HG02763 (cell line): ENCODE results near the gene CGB5.
"Not testable (repeated sequence)": the region's sequence is repeated elsewhere in the genome, so short reads cannot be mapped to it uniquely, and the experiment has no call there.

Experiments
- ATAC-seq: cut with Tn5 transposase; IDR thresholded peaks from one replicate; pipeline ENCODE4 v1.9.1; 2021; ENCODE audit warnings: mild to moderate bottlenecking, moderate library complexity; ENCODE audit not compliant: unreplicated experiment

The CGB5 gene

DNA sequence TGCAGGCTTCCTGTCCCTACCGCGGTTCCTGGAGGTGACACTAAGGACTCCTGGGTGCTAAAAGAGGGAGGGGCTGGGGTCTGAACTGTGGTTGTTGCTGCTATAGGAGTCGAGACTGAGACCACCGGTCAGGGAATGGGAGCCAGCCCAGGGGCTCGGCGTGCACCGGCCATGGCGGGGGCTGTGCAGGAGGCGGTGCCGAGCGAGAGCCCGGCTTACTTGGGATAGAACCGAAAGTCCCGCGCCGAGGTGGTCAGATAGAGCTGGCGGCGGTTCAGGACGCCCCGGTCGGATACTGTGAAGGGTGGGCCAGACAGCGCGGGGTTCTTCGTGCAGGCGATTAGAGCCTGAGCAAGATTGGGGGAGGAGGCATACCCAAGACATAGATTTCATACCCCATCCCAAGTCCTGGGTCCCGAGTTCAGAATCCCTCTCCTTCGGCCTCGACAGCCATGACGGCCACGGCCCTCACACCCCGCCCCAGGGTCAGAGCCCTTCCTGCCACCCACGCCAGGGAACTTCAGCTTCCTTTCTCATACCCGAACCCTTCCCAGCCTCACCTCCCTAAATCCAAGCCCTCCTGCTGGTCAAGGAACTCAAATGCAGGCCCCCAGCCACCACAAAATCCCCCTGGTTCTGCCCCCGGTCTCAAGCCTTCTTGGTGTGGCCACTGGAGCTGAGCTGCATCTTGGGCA lies 13.4 kb downstream of the CGB5 start:
- not testable (repeated sequence) for ATAC-seq

DNA sequence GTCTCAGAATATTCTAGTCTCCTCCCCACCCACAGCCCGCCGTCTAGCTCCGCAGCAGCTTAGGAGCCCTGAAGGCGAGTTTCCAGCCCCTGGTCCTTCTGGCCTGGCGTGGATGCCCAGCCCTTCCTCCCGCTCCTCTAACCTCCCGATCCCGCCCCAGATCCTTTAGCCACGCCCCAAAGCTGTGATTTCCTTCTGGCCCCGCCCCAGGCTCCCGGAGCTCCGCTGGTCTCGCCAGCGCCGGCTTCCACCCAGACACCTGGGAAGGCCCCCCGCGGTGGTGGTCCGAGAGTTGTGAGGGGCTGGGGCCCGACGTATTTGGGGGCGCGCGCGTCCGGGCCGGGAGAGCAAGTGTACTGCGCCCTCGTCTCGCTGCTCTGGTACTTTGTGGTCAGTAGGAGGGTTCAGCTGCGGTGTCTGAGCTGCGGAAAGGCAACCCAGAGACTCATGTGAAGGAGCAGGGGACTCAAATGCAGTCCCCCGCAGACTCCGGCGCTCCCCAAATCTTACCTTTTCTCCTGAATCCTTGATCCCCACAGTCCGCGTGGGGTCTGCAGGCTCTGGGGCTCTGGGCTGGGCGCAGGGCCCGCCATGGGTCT lies 14.1 kb downstream of the CGB5 start, which contains the start of gene CGB7:
Gene CGB7, minus strand, starts transcription at position 114 of the 599 bp plus-strand sequence. CDS start 2,374 bp downstream, outside the sequence.
- no peak for ATAC-seq

DNA sequence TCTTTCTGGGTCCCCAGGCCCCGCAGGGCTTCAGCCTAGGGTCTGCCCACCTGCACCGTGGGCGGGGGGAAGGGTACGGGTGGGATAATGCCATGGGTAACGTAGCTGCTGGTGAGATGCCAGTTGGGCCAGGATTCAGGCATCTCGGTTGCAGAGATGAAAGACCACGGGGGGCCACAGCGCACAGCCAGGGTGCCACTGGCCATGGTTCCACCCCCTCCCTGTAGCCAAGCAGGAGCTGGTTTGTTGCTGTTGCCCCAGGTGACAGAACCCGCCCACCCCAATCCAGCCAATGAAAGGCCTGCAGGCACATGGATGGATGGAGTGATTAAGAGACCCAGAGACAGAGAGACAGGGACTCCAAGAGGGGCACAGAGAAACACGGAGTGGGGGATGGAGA lies 14.9 kb downstream of the CGB5 start:
- ATAC-seq = no peak

DNA sequence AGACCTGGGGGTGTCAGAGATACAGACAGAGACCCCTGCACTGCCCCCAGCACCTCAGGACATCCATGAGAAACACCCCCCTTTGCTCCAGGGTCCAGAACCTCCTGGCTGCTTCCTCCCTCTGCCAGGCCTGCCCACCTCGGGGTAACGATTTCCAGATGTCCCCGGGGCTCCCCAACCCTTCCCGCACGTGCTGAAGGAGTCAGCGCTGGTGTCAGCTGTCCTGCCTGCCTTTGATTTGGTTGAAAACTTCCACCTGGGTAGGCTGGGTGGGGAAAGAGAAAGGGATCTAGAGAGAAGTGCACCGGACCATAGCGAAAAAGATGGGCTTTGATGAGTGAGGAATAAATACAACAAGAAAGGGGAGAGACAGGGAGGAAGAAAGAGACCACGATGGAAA lies 15.4 kb downstream of the CGB5 start:
- no peak for ATAC-seq

DNA sequence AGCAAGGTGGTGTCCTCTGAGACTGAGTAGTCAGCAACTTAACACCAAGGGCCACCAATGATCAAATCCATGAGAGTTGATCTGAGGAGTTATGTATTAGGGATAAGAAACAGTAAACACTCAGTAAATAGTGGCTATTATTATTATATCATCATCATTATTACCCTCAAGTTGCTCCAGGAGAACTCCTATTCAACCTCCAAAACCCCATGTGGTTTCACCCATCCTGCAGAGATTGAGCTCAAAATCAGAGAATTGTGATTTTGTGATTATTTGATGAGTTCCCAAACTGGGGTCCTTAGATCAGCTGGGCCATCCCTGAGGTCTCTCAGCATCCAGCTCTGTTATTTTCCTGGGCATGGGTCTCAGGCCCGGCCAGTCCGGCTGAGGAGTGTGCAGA lies 17.4 kb downstream of the CGB5 start:
- no peak for ATAC-seq

DNA sequence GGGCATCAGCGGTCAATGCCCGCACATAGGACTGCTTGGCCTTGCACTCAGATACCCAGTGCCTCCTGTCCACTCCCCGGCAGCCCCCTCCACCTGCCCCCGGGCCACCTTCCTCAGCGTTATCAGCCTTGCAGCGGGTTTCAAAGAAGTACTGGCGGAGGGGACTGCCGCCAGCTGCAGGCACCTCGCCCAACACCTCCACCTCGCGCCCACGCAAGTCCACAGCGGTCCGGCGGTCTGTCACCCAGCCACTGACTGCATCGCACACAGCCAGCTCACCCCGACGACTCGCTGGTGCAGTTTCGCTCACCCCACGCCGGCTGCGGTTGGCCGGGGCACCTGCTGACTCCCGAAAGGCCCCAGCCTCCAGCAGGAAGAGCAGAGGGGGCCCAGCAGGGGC lies 17.8 kb downstream of the CGB5 start:
- ATAC-seq = no peak

DNA sequence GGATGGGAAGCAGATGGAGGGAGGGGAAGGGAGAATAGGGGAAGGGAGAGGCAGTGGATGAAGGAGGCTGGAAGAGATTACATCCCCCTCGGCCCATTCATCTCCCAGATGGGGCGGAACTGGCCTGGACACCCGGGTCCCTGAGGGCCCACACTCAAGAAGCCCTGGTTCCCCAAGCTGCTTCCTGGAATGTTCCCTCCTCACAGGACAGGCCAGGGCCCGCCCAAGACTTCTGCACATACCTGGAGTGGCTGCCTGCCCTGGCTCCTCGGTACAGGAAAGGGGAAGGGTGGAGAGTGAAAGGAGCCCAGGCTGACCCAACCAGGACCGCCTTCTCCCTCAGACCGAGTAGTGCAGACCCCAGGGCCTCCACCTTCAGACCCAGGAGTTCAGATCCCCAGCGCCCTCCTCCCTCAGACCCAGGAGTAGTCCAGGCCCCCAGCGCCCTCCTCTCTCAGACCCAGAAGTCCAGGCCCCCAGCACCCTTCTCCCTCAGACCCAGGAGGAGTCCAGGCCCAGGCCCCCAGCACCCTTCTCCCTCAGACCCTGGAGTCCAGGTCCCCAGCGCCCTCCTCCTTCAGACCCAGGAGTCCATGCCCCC lies 20.5 kb downstream of the CGB5 start:
- ATAC-seq = no peak

DNA sequence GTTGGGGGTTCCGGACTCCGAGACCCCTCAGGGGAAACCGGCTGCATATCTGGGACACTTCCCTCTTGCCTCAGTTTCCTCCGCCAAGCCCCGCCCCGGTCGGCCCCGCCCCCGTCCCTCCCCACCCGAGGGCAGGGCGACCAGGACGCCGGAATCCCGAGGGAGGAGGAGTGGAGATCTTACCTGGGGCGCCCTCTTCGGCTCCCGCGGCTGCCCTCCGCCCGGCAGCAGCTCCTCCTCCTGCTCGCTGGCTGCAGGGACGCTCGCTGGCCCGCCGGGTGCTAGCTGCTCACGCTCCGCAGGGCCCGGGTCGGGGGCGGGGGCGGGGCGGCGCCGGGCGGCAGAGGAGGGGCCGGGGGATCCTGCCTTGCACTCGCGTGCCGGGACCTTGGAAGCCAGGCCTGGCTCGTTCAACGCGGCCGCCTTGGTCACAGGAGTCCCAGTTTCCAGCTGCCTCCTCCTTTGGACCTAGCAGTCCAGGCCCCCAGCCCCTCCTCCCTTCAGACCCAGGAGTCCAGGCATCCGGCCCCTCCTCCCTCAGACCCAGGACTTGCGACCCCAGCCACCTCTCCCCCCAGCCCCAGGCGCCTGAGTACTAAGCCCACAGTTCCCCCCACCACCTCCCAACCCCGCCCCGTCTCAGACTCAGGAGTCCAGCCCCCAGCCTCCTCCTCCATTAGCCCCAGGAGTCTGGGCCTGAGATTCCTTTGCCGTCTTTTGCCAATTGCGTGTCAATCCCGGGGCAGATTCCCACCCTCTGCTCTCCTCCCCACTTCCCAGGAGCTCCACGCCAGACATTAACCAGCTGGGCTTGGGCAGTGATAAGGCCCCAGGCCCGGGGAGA lies 21.3 kb downstream of the CGB5 start, which contains the start of gene NTF4:
Gene NTF4, minus strand, starts transcription at position 51 of the 844 bp plus-strand sequence. CDS start 2,821 bp downstream, outside the sequence.
- no peak for ATAC-seq

DNA sequence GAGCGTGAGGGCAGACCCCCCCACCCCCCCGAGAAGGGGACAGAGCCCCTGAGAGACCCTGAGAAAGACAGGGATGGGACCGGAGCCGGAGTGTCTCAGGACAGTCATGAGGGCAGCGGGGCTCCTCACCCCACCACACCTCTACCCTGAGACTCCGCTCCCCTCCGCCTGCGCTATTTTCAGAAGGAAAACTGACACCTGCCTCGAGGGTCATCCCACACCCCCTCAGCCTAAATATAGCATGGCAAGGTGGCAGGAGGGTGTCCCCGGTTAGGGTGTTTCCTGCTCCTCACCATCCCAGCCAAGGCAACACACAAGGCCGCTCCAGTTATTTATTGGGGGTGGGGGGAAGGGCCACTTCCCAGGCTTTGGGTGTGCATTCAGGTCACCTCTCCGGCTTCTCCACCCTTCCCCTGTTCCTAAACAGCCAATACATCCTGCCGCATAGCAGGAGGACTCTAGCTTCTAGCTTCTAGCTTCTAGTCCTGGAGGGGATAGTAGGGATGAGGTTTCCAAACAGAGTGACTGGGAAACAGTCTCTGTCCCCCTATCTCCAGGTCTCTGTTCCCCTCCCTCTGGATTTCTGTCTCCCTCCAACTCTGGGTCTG lies 22.4 kb downstream of the CGB5 start:
- ATAC-seq = no peak

DNA sequence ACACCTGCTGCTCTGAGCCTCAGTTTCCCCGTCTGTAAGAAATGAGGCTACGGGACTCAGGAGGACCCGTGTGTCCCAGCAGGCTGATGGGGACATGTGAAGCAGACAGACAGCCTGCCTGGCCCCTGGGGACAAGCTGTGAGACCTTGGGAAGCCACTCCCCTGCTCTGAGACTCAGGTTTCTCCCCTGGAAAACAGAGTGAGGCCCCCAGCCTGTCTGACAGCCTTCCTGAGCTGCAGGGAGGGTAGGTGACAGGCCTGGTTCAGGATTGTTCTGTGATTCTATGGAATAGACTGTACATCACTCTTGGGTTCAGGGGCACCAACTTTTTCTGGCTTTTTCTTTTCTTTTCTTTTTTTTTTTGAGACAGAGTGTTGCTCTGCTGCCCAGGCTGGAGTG lies 23.9 kb downstream of the CGB5 start:
- no peak for ATAC-seq

DNA sequence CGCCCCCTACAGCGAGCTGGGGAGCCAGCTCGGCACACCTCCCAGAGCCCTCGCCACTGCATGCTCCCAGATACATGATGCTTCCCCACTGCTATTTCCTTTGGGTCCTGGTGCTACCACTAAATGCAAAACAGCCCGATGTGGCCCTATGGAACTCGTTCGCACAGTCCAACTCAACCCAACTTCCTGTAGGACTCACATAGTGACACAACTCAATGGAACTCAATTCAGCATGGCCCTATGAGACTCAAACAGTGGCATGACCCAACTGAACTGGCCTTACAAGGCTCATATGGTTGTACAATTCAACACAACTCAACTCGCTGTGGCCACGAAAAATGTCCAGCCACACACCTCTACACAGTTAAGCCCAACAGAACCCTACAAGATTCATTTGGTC lies 25.4 kb downstream of the CGB5 start:
- no peak for ATAC-seq

DNA sequence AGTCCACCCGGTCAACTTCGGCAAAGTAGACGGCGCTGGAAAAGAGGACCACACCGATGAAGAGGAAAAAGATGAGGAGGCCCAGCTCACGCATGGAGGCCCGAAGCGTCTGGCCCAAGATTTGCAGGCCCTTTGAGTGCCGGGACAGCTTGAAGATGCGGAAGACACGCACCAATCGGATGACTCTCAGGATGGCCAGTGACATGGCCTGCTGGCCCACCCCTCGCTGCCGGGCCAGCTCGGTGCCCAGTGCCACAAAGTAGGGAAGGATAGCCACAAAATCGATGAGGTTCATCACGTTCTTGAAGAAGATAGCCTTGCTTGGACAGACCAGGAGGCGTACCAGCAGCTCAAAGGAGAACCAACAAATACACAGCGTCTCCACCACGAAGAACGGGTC lies 26.8 kb downstream of the CGB5 start:
- no peak for ATAC-seq

DNA sequence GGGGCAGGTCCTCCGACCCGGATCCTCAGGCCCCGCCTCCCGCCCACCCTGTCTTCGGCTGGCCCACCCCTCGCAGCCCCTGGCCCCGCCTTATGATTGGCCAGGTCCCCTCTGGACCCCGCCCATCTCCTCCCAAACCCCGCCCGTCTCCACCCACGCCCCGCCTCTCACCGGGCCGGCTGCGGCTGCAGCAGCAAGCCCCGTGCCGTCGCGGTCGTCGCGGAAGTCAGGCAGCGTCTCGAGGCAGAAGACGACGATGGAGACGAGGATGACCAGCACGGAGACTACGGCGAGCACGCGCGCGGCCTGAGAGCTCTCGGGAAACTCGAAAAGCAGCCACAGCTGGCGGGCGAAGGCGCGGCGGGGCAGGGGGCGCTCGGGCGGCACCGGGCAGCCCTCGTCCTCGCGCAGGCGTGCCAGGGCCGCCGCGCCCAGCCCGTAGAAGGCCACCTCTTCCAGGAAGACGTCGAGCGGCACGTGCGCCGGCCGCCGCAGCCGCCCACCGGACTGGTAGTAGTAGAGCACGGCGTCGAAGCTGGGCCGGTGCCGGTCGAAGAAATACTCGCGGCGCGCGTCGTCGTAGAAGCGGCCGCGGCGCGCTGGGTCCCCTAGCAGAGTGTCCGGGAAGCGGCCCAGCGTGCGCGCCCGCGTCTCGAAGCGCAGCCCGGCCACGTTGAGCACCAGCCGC lies 28.4 kb downstream of the CGB5 start:
- ATAC-seq = no peak

DNA sequence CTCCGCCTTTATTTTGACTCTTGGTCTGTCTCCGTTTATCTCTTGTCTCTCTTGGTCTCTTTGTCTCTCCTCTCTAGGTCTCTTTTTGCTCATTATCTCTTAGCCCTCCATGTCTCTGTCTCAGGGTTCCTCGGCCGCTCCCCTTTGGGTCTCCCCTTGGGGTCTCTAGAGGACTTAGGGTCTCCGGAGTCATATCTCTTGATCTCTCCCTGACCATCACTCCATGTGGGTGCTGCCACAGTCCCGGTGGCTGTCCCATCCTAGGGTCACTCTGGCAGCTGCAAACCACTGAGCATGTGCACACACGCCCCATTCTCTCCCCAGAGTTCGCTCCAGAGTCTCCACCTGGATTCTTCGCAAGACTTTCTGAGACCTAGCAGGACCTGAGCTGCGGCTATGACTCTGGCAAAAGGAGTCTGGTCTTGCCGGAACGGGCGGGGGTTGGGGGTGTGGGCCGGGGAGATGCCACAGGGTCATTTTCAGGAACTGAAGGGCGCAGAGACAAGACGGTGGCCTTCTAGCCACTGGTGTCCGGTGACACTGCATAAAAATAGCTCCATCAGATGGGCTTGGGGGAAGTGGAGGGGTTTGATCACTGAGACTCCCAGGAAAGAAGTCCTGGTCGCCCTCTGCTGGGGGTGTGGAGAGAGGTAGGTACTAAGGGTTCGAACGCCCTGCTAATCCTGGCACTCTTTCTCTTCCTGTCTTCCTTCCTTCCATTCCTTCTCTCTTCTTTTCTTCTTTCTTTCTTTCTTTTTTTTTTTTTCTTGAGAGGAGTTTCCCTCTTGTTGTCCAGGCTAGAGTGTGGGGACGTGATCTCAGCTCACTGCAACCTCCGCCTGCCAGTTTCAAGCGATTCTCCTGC lies 30.1 kb downstream of the CGB5 start:
- ATAC-seq = no peak

DNA sequence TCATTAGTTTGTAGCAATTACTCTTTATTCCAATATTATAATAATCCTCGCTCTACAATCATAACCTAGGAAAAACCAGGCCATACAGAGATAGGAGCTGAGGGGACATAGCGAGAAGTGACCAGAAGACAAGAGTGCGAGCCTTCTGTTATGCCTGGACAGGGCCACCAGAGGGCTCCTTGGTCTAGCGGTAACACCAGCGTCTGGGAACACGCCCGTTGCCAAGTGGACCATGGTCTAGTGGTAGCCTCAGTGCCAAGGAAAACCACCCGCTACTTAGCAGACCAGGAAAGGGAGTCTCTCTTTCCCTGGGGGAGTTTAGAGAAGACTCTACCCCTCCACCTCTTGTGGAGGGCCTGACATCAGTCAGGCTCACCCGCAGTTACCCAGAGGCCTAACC lies 31.2 kb downstream of the CGB5 start:
- ATAC-seq = not testable (repeated sequence)

DNA sequence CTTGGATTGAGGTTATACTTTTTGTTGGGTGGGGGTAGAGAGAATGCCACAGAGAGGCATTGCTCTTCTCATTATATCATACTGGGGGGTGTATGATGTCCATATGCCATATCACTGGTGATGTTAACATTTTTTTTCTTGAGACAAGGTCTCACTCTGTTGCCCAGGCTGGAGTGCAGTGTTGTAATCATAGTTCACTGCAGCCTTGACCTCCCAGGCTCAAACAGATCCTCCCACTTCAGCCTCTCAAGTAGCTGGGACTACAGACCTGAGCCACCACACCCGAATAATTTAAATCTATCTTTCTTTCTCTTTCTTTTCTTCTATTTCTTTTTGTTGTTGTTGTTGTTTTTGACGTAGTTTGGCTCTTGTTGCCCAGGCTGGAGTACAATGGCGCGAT lies 36.7 kb downstream of the CGB5 start:
- ATAC-seq = no peak

DNA sequence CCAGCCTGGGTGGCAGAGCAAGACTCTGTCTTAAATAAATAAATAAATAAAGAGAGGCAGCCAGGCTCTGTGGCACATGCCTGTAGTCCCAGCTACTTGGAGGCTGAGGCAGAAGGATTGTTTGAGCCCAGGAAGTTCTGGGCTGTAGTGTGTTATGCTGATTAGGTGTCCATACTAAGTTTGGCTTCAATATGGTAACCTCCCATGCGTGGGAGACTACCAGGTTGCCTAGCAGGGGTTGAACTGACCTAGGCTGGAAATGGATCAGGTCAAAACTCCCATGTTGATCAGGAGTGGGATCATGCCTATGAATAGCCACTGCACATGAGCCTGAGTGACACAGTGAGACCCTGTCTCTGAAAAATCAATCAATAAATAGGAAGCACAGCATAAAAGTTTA lies 37.6 kb downstream of the CGB5 start:
- no peak for ATAC-seq

DNA sequence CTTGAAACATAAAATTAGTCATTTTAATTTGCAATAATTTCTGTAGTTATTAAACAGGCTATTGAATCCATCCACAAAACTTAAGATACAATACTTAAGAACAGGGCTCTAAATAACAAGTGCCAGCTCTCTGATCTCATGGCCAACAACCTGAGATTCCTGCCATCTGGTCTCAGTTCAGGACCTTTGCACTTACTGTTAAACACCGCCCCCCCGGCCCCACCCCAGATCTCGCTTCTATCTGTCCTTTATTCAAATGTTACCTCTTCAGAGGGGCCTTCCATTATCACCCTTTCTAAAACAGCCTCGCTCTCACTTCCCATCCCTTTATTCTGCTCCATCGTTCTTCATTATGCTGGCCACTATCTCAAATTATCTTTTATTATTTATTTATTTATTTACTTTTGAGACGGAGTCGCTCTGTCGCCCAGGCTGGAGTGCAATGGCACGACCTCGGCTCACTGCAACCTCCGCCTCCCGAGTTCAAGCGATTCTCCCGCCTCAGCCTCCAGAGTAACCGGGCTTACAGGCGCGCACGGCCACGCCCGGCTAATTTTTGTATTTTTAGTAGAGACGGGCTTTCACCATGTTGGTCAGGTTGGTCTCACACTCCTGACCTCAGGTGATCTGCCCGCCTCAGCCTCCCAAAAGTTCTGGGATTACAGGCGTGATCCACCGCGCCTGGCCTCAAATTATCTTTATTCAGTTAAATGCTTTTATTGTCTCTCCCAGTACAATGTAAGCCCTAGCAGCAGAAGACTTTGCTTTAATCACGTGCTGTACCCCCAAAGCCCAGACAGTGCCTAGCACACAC lies 40.8 kb downstream of the CGB5 start:
- no peak for ATAC-seq
